Thyroid gland (tissue), 4 donors: ENCODE measurements around the gene SCYL3. TPM values are rescaled to one million over a fixed set of nuclear protein-coding genes. Genes with fewer than 3 reads are reported as not detected.
"Not testable (repeated sequence)": the region's sequence is repeated elsewhere in the genome, so short reads cannot be mapped to it uniquely, and the experiment has no call there.

Source experiments
- DNase-seq, 2 donors: peaks; one replicate each; pipeline ENCODE4 v3.0.0-alpha.2; 2019
- H3K27ac ChIP-seq, 3 donors: fragments of 200-600 bp; sonication (generic); 1 replicate in 2 of 3; 2 replicates in 1 of 3; pipeline ENCODE4 v1.5.1; 2016 to 2019; ENCODE audit warnings: mild to moderate bottlenecking in 1 of 3, moderate library complexity in 1 of 3
- H3K27me3 ChIP-seq: fragments of 200-600 bp; sonication (generic); one replicate; pipeline ENCODE4 v1.5.1; 2019
- H3K36me3 ChIP-seq, 2 donors: fragments of 200-600 bp; sonication (generic); one replicate each; pipeline ENCODE4 v1.5.1; 2016 to 2019
- H3K4me1 ChIP-seq, 2 donors: fragments of 200-600 bp; sonication (generic); one replicate each; pipeline ENCODE4 v1.5.1; 2017 to 2019
- H3K4me3 ChIP-seq, 3 donors: fragments of 200-600 bp; sonication (generic); replicated peaks in 1 of 3; 1 replicate in 2 of 3; 2 replicates in 1 of 3; pipeline ENCODE4 v1.5.1; 2016; ENCODE audit warnings: mild to moderate bottlenecking in 1 of 3
- H3K9me3 ChIP-seq: fragments of 200-600 bp; sonication (generic); one replicate; pipeline ENCODE4 v1.5.1; 2017
- POLR2A ChIP-seq, 2 donors: fragments of 450-650 bp; IDR thresholded peaks; one replicate each; pipeline ENCODE4 v1.6.1; 2017; ENCODE audit warnings: antibody characterized with exemption in 2 of 2, mild to moderate bottlenecking in 2 of 2, moderate library complexity in 1 of 2
- WGBS, 2 donors: methylation state at CpG; one replicate each; pipeline ENCODE4 v1.1.5; 2017; 5-methylcytosine and 5-hydroxymethylcytosine counted together
- intact Hi-C: fragments of 100-400 bp; cut with DNase I; formaldehyde crosslinking; loops from one replicate; pipeline ENCODE4 v1.15.1; 2023
- total RNA-seq, 4 donors: library from RNA; depleted of rRNA; stranded (reverse); fragments of >200 nt; gene quantifications; one replicate each; pipeline ENCODE4 v1.2.3, GENCODE V29; 2016
- TF ChIP-seq, protein P1 (sequence below), 6 experiments: fragments of 200-600 bp in 3 of 6; fragments of 450-650 bp in 3 of 6; sonication (generic) in 3 of 6; IDR thresholded peaks; one replicate each; pipeline ENCODE4 v1.5.1; 2016 to 2019; ENCODE audit warnings: antibody characterized with exemption in 6 of 6, mild to moderate bottlenecking in 2 of 6, inconsistent platforms in 1 of 6, moderate library complexity in 1 of 6

The SCYL3 gene
- total RNA-seq, 4 donors from 2014 or later: 12.9 to 18.3 (median 16.3) TPM

DNA sequence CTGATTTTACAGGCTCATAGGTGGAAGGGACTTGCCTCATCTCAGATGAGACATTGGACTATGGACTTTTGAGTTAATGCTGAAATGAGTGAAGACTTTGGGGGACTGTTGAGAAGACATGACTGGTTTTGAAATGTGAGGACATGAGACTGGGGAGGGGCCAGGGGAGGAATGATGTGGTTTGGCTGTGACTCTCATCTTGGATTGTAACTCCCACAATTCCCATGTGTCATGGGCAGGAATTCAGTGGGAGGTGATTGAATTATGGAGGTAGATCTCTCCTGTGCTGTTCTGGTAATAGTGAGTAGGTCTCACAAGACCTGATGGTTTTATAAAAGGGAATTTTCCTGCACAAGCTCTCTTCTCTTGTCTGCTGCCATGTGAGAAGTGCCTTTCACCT is 20.8 kb downstream of the SCYL3 start:
- no peak for DNase-seq
- H3K27me3 ChIP-seq: no peaks in the 10 kb centered on the region
- no peak overlapping the region for H3K4me3 ChIP-seq
- H3K9me3 ChIP-seq: no peaks in the 10 kb centered on the region
- intact Hi-C loops: no loop called here
- no peak overlapping the region for H3K27ac ChIP-seq
- TF ChIP-seq, protein P1, sequence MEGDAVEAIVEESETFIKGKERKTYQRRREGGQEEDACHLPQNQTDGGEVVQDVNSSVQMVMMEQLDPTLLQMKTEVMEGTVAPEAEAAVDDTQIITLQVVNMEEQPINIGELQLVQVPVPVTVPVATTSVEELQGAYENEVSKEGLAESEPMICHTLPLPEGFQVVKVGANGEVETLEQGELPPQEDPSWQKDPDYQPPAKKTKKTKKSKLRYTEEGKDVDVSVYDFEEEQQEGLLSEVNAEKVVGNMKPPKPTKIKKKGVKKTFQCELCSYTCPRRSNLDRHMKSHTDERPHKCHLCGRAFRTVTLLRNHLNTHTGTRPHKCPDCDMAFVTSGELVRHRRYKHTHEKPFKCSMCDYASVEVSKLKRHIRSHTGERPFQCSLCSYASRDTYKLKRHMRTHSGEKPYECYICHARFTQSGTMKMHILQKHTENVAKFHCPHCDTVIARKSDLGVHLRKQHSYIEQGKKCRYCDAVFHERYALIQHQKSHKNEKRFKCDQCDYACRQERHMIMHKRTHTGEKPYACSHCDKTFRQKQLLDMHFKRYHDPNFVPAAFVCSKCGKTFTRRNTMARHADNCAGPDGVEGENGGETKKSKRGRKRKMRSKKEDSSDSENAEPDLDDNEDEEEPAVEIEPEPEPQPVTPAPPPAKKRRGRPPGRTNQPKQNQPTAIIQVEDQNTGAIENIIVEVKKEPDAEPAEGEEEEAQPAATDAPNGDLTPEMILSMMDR (IDR thresholded peaks at IDR 0.05): no peak
- no peak for TF ChIP-seq POLR2A (IDR thresholded peaks at IDR 0.05)
- H3K36me3 ChIP-seq: peaks cover 44 to 62% of the 10 kb centered on the region in 2 donors
- peaks cover 8 to 15% of the 10 kb centered on the region in 2 donors for H3K4me1 ChIP-seq

DNA sequence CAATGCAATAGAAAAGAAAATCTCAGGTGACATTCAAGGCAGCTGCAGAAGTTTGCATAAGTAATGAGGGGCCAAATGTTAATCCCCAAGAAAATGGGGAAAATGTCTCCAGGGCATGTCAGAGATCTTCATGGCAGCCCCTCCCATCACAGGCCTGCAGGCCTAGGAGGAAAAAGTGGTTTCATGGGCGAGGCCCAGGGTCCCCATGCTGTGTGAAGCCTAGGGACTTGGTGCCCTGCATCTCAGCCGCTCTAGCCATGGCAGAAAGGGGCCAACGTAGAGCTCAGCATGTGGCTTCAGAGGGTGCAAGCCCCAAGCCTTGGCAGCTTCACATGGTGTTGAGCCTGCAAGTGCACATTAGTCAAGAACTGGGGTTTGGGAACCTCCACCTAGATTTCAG is 21.7 kb downstream of the SCYL3 start:
- H3K4me1 ChIP-seq: peaks cover 8 to 15% of the 10 kb centered on the region in 2 donors
- H3K27me3 ChIP-seq, H3K4me3 ChIP-seq, DNase-seq, intact Hi-C loops, H3K27ac ChIP-seq, H3K9me3 ChIP-seq: not testable (repeated sequence)
- peaks cover 41 to 64% of the 10 kb centered on the region in 2 donors for H3K36me3 ChIP-seq
- 90 to 96% methylated on average over 2 to 3 of the region's 3 CpGs for WGBS, 2 donors

DNA sequence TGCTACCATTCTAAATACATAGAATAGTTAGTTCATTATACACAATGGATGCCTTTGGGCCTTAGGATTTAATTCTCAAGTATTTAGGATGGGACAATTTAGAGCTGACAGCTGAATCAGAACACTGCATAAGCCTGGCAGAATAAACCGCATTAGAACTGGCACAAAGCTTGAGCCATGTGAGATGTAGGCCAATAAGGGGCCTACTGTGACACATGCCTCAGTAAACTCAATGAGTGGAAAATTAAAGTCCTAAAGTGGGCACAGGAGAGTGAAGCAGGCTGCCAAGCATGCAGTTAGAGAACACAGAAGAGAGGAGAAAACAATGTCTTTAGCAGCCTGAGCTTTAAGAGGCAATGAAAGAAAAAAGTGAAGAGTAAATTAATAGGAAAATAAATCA is 24.3 kb downstream of the SCYL3 start:
- peak in 1 of 2 donors; percentile 10 for TF ChIP-seq POLR2A (IDR thresholded peaks at IDR 0.05)
- TF ChIP-seq, protein P1 (IDR thresholded peaks at IDR 0.05): no peak
- WGBS, 2 donors: 24 to 31% methylated on average over 1 of the region's 1 CpG
- H3K4me3 ChIP-seq: no peak overlapping the region
- intact Hi-C loops: no loop called here
- peaks cover 40 to 69% of the 10 kb centered on the region in 2 donors for H3K36me3 ChIP-seq
- no peaks in the 10 kb centered on the region for H3K9me3 ChIP-seq
- peaks cover 8 to 15% of the 10 kb centered on the region in 2 donors for H3K4me1 ChIP-seq
- peak overlapping the region; percentile 43 to 80 (median 53) for H3K27ac ChIP-seq
- peak; percentile 75 to 79 for DNase-seq
- H3K27me3 ChIP-seq: no peaks in the 10 kb centered on the region

DNA sequence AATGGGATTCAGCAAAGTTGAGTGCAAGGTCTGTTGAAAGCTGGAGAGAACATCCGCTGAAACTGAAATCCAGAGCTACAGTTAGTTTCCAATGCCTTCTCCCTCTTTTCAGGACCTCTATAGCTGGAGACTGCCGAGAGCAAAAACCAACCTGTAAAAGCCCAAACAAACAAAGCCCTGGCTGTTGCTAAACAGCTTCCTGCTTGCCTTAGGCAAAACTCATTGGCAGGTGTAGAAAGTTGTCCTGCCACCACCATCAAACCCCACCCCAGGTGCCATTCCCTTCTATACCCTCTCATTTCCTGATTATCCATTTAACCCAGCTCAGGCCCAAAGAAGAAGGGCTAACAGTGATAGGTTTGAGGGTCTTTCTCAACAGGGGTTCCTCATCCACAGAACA is 24.7 kb downstream of the SCYL3 start:
- Histone ChIP-seq H3K36me3 (peaks cover 37 to 69% of the 10 kb centered on the region in 2 donors), H3K27ac (peak overlapping the region; percentile 43 to 80 (median 49)), H3K27me3 (no peaks in the 10 kb centered on the region), H3K9me3 (no peaks in the 10 kb centered on the region), H3K4me3 (no peak overlapping the region), H3K4me1 (peaks cover 8 to 15% of the 10 kb centered on the region in 2 donors)
- intact Hi-C loops: no loop called here
- no peak for DNase-seq
- TF ChIP-seq POLR2A (IDR thresholded peaks at IDR 0.05): no peak
- TF ChIP-seq, protein P1 (IDR thresholded peaks at IDR 0.05): no peak
- 86 to 94% methylated on average over 2 of the region's 2 CpGs for WGBS, 2 donors

DNA sequence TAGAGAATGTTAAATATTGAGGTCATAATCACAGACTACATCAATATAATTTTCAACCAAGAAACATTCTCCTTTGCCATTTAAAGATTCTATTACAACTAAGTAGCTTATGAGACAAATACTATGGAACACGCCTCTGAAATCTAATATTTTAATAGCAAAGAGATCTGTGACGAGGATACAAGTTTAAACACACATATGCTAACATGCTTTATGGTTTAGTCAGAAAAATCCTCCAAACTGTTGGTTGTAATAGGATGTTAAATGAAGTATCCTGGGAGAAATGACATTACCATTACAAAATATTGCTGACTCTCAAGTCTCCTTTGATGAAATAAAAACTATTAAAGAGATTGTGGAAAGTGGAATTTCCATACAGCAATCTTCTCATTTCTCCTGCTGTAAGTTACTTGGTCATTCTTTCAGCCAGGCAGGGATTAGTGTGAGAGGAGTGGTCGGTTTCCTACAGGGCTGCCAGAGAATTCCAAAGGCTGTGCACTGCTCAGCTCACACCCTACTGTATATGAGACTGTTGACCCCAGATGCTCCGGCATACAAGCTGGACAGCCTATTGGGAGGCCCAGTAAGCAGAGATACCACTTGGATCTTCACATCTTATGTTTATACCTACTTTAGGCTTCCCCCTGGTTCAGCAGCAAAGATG is 26.6 kb downstream of the SCYL3 start:
- intact Hi-C loops: no loop called here
- Histone ChIP-seq H3K4me1 (peaks cover 8 to 15% of the 10 kb centered on the region in 2 donors), H3K4me3 (no peak overlapping the region), H3K9me3 (no peaks in the 10 kb centered on the region), H3K36me3 (peaks cover 24 to 64% of the 10 kb centered on the region in 2 donors), H3K27me3 (no peaks in the 10 kb centered on the region), H3K27ac (no peak overlapping the region)
- TF ChIP-seq, protein P1 (IDR thresholded peaks at IDR 0.05): no peak
- no peak for TF ChIP-seq POLR2A (IDR thresholded peaks at IDR 0.05)
- 89 to 93% methylated on average over 4 of the region's 4 CpGs for WGBS, 2 donors
- DNase-seq: no peak
